ENCODE measurements around the gene SNX8.

DNA sequence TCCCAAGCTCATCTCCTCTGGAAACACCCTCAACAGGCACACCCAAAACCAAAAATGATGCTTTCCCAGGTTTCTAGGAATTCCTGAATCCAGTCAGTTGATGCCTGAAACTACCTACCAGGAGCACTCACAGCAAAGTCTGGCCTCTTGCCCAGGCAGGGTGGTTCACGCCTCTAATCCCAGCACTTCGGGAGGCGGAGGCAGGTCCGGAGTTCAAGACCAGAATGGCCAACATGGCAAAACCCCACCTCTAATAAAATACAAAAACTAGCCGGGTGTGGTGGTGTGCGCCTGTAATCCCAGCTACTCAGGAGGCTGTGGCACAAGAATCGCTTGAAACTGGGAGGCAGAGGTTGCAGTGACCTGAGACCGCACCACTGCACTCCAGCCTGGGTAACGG is 83.4 kb downstream of the SNX8 start:
- TF ChIP-seq RAD21 (IDR thresholded peaks at IDR 0.05) (no peak), EGR1 (IDR thresholded peaks at IDR 0.05; ENCODE audit: low read depth in 2 of 2) (no peak), FOXA1 (IDR thresholded peaks at IDR 0.05) (no peak), CTCF (IDR thresholded peaks at IDR 0.05; ENCODE audit: low read depth, low read length, missing input control) (no peak), TAF1 (conservative IDR thresholded peaks at IDR 0.05) (no peak), SP1 (IDR thresholded peaks at IDR 0.05) (no peak), FOXA2 (IDR thresholded peaks at IDR 0.05) (no peak), HNF4A (conservative IDR thresholded peaks at IDR 0.05) (no peak), HNF4G (IDR thresholded peaks at IDR 0.05) (no peak), GABPA (IDR thresholded peaks at IDR 0.05 in 1 of 2, conservative IDR thresholded peaks at IDR 0.05 in 1 of 2) (no peak), NR2F2 (IDR thresholded peaks at IDR 0.05) (no peak)
- TF ChIP-seq, protein P1, sequence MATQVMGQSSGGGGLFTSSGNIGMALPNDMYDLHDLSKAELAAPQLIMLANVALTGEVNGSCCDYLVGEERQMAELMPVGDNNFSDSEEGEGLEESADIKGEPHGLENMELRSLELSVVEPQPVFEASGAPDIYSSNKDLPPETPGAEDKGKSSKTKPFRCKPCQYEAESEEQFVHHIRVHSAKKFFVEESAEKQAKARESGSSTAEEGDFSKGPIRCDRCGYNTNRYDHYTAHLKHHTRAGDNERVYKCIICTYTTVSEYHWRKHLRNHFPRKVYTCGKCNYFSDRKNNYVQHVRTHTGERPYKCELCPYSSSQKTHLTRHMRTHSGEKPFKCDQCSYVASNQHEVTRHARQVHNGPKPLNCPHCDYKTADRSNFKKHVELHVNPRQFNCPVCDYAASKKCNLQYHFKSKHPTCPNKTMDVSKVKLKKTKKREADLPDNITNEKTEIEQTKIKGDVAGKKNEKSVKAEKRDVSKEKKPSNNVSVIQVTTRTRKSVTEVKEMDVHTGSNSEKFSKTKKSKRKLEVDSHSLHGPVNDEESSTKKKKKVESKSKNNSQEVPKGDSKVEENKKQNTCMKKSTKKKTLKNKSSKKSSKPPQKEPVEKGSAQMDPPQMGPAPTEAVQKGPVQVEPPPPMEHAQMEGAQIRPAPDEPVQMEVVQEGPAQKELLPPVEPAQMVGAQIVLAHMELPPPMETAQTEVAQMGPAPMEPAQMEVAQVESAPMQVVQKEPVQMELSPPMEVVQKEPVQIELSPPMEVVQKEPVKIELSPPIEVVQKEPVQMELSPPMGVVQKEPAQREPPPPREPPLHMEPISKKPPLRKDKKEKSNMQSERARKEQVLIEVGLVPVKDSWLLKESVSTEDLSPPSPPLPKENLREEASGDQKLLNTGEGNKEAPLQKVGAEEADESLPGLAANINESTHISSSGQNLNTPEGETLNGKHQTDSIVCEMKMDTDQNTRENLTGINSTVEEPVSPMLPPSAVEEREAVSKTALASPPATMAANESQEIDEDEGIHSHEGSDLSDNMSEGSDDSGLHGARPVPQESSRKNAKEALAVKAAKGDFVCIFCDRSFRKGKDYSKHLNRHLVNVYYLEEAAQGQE (IDR thresholded peaks at IDR 0.05), result no peak
- TF ChIP-seq, protein P2, sequence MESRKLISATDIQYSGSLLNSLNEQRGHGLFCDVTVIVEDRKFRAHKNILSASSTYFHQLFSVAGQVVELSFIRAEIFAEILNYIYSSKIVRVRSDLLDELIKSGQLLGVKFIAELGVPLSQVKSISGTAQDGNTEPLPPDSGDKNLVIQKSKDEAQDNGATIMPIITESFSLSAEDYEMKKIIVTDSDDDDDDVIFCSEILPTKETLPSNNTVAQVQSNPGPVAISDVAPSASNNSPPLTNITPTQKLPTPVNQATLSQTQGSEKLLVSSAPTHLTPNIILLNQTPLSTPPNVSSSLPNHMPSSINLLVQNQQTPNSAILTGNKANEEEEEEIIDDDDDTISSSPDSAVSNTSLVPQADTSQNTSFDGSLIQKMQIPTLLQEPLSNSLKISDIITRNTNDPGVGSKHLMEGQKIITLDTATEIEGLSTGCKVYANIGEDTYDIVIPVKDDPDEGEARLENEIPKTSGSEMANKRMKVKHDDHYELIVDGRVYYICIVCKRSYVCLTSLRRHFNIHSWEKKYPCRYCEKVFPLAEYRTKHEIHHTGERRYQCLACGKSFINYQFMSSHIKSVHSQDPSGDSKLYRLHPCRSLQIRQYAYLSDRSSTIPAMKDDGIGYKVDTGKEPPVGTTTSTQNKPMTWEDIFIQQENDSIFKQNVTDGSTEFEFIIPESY (IDR thresholded peaks at IDR 0.05), result no peak

Data from liver (tissue), 3 donors.